CD4-positive, alpha-beta T cell (primary cell): ENCODE results near the gene GSG1L. TPM values are rescaled to one million over a fixed set of nuclear protein-coding genes. Genes with fewer than 3 reads are reported as not detected.

Source experiments
- ATAC-seq: fragments of 200-7000 bp; cut with Tn5 transposase; one replicate; pipeline ENCODE4 v1.10.0; 2022; ENCODE audit warnings: mild to moderate bottlenecking; ENCODE audit not compliant: poor library complexity
- CTCF ChIA-PET: fragments of 350-600 bp; sonication (Branson Sonifier 250); formaldehyde crosslinking; loops from one replicate; lab custom pipeline; 2021; ENCODE audit warnings: antibody characterized with exemption, inconsistent platforms; lab: Charles Lee
- POLR2A ChIA-PET: fragments of 350-600 bp; sonication (Branson Sonifier 250); formaldehyde crosslinking; loops from one replicate; lab custom pipeline; 2021; ENCODE audit warnings: antibody characterized with exemption, inconsistent platforms; lab: Charles Lee
- DNase-seq, 14 experiments: peaks; one replicate each; pipeline ENCODE4 v3.0.0-alpha.2; 2013 to 2020; ENCODE audit warnings: mixed read lengths in 2 of 14
- H3K27ac ChIP-seq, 2 donors: one replicate each; pipeline versions ENCODE4 v1.5.1 to v1.7.0; 2013; ENCODE audit warnings: low read length in 2 of 2, low read depth in 1 of 2, mild to moderate bottlenecking in 1 of 2
- H3K27me3 ChIP-seq, 2 experiments: 1 replicate in 1 of 2; 2 replicates in 1 of 2; pipeline versions ENCODE4 v1.6.1 to v1.7.0; 2013; ENCODE audit warnings: low read length in 2 of 2, control low read depth in 1 of 2, mild to moderate bottlenecking in 1 of 2, moderate library complexity in 1 of 2; ENCODE audit not compliant: insufficient read depth in 2 of 2, control insufficient read depth in 1 of 2
- H3K36me3 ChIP-seq: one replicate; pipeline ENCODE4 v1.6.1; 2013; ENCODE audit warnings: low read length, control low read depth; ENCODE audit not compliant: insufficient read depth
- H3K4me1 ChIP-seq: one replicate; pipeline ENCODE4 v1.6.1; 2013; ENCODE audit warnings: low read length, control low read depth; ENCODE audit not compliant: insufficient read depth
- H3K4me3 ChIP-seq: one replicate; pipeline ENCODE4 v1.5.1; 2013; ENCODE audit warnings: mild to moderate bottlenecking, low read length, moderate library complexity
- H3K9me3 ChIP-seq, 2 experiments: 1 replicate in 1 of 2; 2 replicates in 1 of 2; pipeline versions ENCODE4 v1.6.1 to v1.7.0; 2013; ENCODE audit warnings: low read length in 2 of 2, mild to moderate bottlenecking in 2 of 2, control low read depth in 1 of 2, moderate library complexity in 1 of 2; ENCODE audit not compliant: control insufficient read depth in 1 of 2, insufficient read depth in 1 of 2
- H3K27ac Mint-ChIP-seq: one replicate; pipeline ENCODE4 v1.8.0; 2020; ENCODE audit warnings: mixed read lengths
- H3K27me3 Mint-ChIP-seq: one replicate; pipeline ENCODE4 v1.8.0; 2021; ENCODE audit warnings: mixed read lengths
- H3K36me3 Mint-ChIP-seq: one replicate; pipeline ENCODE4 v1.8.0; 2021; ENCODE audit warnings: low read depth, mixed read lengths
- H3K4me1 Mint-ChIP-seq: one replicate; pipeline ENCODE4 v1.8.0; 2021; ENCODE audit warnings: low read depth, mixed read lengths
- H3K4me3 Mint-ChIP-seq: one replicate; pipeline ENCODE4 v1.8.0; 2020; ENCODE audit warnings: mild to moderate bottlenecking, mixed read lengths
- H3K9me3 Mint-ChIP-seq: one replicate; pipeline ENCODE4 v1.8.0; 2020; ENCODE audit warnings: mixed read lengths
- CTCF ChIP-seq: fragments of 200-600 bp; IDR thresholded peaks from one replicate; pipeline ENCODE4 v1.8.0; 2022; ENCODE audit warnings: antibody characterized with exemption, mild to moderate bottlenecking
- intact Hi-C, 2 experiments: fragments of 100-400 bp; cut with DNase I in 1 of 2; cut with micrococcal nuclease in 1 of 2; formaldehyde crosslinking; loops; one replicate each; pipeline versions ENCODE4 v1.15.1 to v1.9.0; 2023 to 2025; cut with DNase I, micrococcal nuclease
- total RNA-seq, 174 experiments: library from RNA in 2 of 174; stranded (reverse) in 2 of 174; gene quantifications; one replicate each; pipeline ENCODE4 v1.2.3 and lab custom pipeline; 2021 to 2026

Gene GSG1L
- total RNA-seq, 2 experiments from 2014 or later, result not detected

GRCh38 chr16:28107232-28107631, 43.7 kb upstream of the GSG1L start:
- Mint-ChIP-seq H3K36me3 (peaks cover 99% of the 10 kb centered on the region), H3K27ac (peak overlapping the region; percentile 51), H3K9me3 (no peaks in the 10 kb centered on the region), H3K4me1 (peaks cover 17% of the 10 kb centered on the region), H3K27me3 (no peaks in the 10 kb centered on the region), H3K4me3 (no peak overlapping the region)
- H3K36me3 ChIP-seq, result peaks cover 99% of the 10 kb centered on the region
- ChIA-PET POLR2A (no interaction called here), CTCF (no interaction called here)
- H3K4me3 ChIP-seq, result no peak overlapping the region
- no peaks in the 10 kb centered on the region for H3K27me3 ChIP-seq
- H3K9me3 ChIP-seq, result no peaks in the 10 kb centered on the region
- DNase-seq (no peak), ATAC-seq (no peak)
- H3K27ac ChIP-seq, result no peak overlapping the region
- TF ChIP-seq CTCF, result no peak
- intact Hi-C loops, result no loop called here
- H3K4me1 ChIP-seq, result peaks cover 4% of the 10 kb centered on the region

GRCh38 chr16:28106467-28107215, 43.1 kb upstream of the GSG1L start:
- Histone ChIP-seq H3K9me3 (no peaks in the 10 kb centered on the region), H3K27me3 (no peaks in the 10 kb centered on the region), H3K4me1 (peaks cover 4% of the 10 kb centered on the region), H3K36me3 (peaks cover 99% of the 10 kb centered on the region), H3K4me3 (no peak overlapping the region), H3K27ac (no peak overlapping the region)
- POLR2A ChIA-PET, result no interaction called here
- DNase-seq (no peak), ATAC-seq (no peak)
- H3K4me1 Mint-ChIP-seq, result peaks cover 17% of the 10 kb centered on the region
- H3K9me3 Mint-ChIP-seq, result no peaks in the 10 kb centered on the region
- H3K27ac Mint-ChIP-seq, result peak overlapping the region; percentile 47
- CTCF ChIA-PET, result no interaction called here
- H3K36me3 Mint-ChIP-seq, result peaks cover 99% of the 10 kb centered on the region
- no peaks in the 10 kb centered on the region for H3K27me3 Mint-ChIP-seq
- intact Hi-C loops, result no loop called here
- no peak overlapping the region for H3K4me3 Mint-ChIP-seq
- TF ChIP-seq CTCF, result no peak

- H3K9me3 Mint-ChIP-seq, result no peaks in the 10 kb centered on the region
- H3K4me3 ChIP-seq, result no peak overlapping the region
- intact Hi-C loops, result no loop called here
- peak overlapping the region; percentile 47 for H3K27ac Mint-ChIP-seq
- no peaks in the 10 kb centered on the region for H3K27me3 Mint-ChIP-seq
- CTCF ChIA-PET, result no interaction called here
- no peaks in the 10 kb centered on the region for H3K27me3 ChIP-seq
- H3K4me1 Mint-ChIP-seq, result peaks cover 17% of the 10 kb centered on the region
- H3K4me3 Mint-ChIP-seq, result no peak overlapping the region
- POLR2A ChIA-PET, result no interaction called here
- H3K27ac ChIP-seq, result no peak overlapping the region
- H3K36me3 Mint-ChIP-seq, result peaks cover 99% of the 10 kb centered on the region
- no peak for DNase-seq
- peaks cover 4% of the 10 kb centered on the region for H3K4me1 ChIP-seq
- peaks cover 99% of the 10 kb centered on the region for H3K36me3 ChIP-seq
- no peak for TF ChIP-seq CTCF
- no peak for ATAC-seq
- H3K9me3 ChIP-seq, result no peaks in the 10 kb centered on the region
Measured at GRCh38 chr16:28105954-28106353, 42.4 kb upstream of the GSG1L start.
